GM21576 (cell line): Measurements from ENCODE around the gene EPGN.

Source experiments
- ATAC-seq: cut with Tn5 transposase; IDR thresholded peaks from one replicate; pipeline ENCODE4 v1.9.1; 2021; ENCODE audit warnings: mild to moderate bottlenecking, moderate library complexity; ENCODE audit not compliant: unreplicated experiment

The EPGN gene

GRCh38 chr4:74308215-74308614, at the start of gene EPGN:
EPGN (plus strand) TSS chr4:74308470; CDS start chr4:74308534, 64 bp downstream.
- ATAC-seq: no peak

DNA sequence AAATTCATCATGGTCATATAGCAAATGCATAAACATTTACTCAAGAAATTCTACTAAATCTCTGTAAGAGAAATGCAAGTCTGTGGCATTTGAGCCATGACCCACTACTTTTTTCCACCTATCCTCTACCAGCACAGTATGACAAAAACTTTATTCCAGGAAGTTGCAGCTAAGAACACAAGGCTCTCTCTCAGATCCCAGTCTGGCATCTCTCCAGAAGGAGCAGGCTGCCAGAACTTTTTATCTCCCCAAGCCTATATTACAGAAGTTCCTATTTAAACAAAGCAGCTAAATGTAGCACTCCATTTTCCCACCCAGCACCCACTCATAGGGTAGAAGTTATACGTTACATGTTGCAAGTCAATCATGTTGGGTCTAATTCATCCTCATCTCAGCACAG, 49.3 kb upstream of the EPGN start:
- ATAC-seq: no peak

DNA sequence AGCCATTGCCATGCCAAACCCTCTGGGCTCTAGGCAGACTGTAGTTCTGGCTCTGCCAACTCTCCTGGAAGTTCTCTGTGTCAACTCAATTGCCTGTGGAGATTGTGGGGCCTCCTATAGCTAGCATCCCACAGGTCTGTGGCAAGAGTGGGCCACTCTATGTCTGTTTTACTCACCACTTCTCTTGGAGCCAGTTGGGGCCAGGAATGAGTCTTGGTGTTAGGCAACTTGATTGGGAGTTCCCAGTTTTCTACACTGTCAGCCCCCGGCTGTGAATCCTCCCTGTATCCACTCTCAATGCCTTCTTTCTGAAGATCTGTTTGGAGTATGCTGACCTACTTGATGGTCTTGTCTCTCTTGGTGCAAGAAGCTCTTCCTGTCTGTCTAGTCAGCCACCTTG, 48.2 kb upstream of the EPGN start:
- ATAC-seq: no peak

- no peak for ATAC-seq
Measured at GRCh38 chr4:74262522-74262921, 45.7 kb upstream of the EPGN start.

DNA sequence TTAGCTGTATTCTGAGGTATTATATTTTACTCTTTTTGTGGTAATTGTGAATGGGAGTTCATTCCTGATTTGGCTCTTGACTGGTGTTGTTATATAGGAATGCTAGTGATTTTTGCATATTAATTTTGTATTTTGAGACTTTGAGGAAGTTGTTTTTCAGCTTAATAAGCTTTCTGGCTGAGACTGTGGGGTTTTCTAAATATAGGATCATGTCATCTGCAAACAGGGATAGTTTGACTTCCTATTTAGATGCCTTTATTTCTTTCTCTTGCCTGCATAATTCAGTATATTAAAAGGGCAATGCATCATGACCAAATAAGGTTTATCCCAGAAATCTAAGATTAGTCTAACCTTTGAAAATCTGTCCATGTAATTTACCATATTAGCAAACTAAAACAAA, 44.7 kb upstream of the EPGN start:
- no peak for ATAC-seq

- ATAC-seq: no peak
Measured at GRCh38 chr4:74266081-74266480, 42.2 kb upstream of the EPGN start.

DNA sequence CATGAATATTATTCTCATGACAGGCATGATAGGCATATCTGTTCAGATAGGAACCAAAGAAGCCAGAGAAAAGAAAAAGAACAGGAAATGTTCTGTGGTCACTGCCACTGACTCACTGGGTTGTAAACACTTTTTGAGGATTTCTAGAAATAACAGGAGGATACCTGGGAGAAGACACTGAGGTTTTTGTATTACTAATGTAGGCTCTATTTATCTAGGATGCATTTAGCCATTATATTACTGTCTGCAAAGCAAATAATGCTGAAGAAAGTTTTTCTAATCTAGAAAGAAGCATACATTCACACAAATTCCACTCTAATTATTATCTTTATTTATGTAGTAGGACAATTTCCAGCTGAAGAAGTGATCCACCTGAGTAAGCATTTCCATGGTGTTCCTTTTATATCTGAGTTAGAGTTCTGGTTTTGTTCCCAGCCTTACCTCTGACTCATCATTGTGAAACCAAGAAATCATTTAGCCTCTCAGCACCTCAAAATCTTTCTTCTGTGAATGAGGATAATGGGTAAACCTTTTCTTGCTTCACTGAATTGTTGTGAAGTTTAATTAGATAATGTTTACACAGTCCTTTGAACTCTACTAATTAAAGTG, 40.2 kb upstream of the EPGN start:
- ATAC-seq: no peak

DNA sequence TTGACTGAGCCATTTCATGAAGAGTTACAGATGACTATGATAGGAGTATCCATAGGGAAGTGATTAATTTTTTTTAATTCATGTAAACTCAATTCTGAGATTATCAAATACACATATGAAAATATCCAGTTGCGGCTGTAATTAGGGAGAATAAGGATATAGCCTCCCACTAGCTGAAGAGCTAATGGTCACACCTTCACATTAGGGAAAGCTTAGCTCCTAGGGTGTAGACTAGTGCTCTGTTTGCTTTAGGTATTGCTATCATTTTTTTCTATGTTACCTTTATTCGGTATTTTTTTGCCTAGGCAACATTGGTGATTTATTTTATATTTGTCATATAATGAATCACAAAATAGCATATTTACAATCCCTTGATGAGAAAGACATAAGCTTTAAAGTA, 39.6 kb upstream of the EPGN start:
- no peak for ATAC-seq

DNA sequence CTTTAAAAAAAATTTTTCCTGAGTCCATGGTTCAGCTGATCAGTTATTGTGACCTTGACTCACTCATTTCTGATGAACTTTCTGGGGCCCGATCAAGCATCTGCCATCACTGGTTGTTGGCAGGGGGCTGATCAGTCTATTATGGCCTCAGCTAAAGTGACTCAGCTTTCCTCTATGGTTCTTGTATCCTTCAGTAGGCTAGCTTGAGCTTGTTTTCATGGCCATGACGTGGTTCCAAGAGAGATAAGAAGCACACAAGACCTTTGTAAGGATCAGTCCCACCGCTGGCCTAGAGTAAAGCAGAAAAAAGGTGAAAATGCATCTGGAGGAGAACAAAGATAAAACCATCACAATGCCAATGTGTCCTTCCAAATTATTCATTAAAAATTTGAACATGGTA, 29.8 kb upstream of the EPGN start:
- ATAC-seq: no peak

- no peak for ATAC-seq
Measured at GRCh38 chr4:74279716-74280115, 28.6 kb upstream of the EPGN start.

GRCh38 chr4:74282926-74283325, 25.3 kb upstream of the EPGN start:
- no peak for ATAC-seq

DNA sequence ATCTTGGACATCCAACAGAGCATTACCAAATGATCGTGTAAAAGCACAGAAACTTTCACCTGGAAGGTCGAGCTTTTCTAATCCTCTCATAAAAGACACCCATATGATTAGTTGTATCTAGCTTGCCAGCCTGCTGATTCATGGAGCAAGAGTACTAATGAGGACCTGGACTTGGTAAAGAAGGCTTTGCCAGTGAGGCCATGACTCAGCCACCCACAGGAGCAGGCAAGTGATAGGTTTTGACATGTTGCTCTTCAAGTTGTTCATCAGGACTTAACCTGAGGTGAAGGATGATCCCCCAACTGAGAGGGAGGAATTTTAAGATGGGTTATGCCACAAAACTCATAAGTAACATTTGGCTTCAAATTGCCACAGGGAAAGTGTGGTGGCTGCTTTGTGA, 24.7 kb upstream of the EPGN start:
- no peak for ATAC-seq

GRCh38 chr4:74284053-74284452, 24.2 kb upstream of the EPGN start:
- no peak for ATAC-seq

- ATAC-seq: no peak
Measured at GRCh38 chr4:74287164-74287563, 21.1 kb upstream of the EPGN start.

DNA sequence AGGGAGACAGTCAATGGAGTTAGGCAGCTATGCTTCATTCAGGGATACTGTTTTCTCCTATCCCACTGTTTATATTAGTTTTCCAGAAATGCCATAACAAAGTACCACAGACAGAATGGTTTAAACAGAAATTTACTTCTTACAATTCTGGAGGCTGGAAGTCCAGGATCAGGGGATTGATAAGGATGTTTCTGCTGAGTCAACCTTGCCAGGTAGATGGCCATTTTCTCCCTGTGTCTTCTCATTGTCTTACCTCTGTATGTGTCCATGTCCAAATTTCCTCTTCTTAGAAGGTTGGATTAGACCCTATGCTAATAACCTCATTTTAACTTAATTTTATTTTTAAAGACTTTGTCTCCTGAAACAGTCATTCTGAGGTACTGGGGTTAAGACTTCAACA, 20.5 kb upstream of the EPGN start:
- no peak for ATAC-seq

- ATAC-seq: no peak
Measured at GRCh38 chr4:74291471-74291870, 16.8 kb upstream of the EPGN start.

DNA sequence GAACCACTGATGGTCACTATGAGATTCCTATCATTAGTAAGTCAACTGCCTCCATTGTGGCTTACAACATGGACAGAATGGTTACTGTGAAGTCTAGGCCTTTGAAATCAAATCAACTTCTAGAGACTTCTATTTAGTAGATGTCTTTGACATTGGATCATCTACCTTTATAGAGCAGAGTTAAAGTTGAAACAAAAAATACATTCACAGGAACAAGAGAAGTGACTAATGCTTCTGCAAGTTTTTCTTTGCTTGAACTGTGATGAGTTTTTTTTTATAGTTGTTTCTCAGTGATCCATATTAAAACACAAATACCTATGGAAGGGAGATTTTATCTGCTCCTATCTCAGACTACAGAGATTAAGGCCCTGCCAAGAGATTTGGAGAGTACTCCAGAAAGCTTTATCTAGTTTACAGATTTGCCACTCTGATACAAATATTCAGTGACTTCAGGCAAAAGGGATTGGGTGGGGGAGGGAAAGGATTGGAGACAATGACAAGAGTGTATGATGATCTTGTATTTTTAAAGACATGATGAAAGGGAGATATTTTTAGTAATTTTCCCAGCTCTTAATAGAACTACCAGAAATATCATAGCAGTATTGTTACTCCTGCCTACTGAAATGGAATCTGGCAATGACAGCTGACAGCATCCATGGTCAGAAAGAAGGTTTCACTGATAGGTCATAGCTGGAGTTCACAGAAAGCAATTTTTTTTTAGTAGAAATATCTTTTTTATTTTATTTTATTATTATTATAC, 16.0 kb upstream of the EPGN start:
- no peak for ATAC-seq

DNA sequence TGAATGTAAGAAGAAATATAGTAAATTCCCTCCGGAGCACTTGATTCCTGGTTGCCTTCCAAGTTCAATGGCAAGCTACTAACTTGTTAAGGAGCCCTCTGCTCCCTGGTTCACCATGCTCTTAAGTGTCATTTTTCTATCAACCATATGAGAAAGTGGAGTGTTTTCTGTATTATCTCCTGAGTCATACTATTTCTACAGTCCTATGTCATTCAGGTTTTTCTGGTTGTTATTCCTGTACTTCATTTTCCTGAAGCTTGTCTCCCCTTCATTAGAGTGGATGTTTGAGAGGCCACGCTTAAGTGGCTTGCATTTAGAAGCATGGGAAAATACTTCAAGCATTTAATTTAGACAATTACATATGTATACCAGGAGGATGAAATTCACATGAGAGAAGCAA, 14.7 kb upstream of the EPGN start:
- no peak for ATAC-seq

- ATAC-seq: no peak
Measured at GRCh38 chr4:74294681-74295080, 13.6 kb upstream of the EPGN start.

GRCh38 chr4:74297539-74297938, 10.7 kb upstream of the EPGN start:
- no peak for ATAC-seq

DNA sequence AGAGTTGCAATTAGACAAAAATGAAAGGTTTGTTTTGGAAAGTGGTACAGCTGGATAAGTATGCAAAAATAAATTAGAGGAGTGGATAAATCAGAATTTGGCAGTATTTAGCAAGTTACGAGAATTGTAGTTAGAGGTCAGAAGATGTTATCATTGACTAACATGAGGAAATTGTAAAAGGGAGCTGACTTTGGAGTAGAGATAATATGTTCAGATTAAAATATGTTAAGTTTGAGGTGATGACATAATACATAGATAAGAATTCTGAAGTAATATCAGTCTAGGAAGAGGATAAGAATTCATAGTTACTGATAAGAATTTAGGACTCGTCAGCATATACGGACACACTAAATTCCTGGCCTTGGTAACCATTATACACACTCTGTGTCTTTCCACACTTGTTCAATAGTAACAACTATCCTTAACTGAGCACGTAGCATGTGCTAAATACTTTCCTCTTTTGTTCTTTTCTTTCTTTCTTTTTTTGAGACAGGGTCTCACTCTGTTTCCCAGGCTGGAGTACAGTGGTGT, 4.1 kb upstream of the EPGN start:
- no peak for ATAC-seq

DNA sequence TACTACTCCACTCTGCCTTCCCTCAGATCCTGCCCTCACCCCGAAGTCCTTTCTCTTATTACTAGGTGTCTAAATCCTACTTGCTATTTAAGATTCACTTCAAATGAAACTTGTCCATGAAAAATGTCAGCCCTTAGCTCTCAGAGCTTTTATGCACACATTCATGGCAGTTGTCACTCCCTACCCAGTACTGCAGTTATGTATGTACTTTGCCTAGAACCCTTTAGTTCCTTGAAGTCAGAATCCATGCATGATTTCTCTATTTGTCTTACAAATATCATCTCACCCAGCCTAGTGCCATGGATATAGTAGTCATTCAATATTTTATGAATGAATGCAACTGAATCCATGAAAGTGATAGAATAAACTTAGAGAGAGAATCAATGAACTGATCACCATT, 3.3 kb upstream of the EPGN start:
- ATAC-seq: no peak

DNA sequence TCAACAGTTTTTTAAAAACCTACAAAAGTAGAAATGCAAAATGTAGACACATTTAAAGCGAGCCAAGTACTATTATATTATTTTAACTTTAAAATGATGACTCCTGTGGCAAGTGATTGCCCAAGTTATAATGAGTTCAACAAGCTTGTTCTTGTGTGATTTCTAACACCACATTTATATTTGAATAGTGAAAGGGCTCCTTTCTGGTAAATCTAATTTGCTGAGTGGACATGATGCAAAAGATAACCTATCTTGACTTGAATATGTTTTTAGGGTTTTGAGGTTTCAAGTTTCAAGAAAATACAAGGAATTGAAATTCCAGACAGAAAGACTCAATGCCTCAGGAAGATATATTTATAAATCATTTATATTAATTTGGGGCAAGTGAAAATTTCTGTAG, 1.1 kb upstream of the EPGN start:
- ATAC-seq: no peak
